GM19193 (cell line): Measurements from ENCODE around the gene OR10G6.

Experiments used
- POLR2A ChIP-seq: IDR thresholded peaks from 4 replicates; pipeline ENCODE4 v1.6.1; 2011; ENCODE audit not compliant: insufficient read depth, insufficient read length; ENCODE audit errors: extremely low read depth

OR10G6 gene, protein sequence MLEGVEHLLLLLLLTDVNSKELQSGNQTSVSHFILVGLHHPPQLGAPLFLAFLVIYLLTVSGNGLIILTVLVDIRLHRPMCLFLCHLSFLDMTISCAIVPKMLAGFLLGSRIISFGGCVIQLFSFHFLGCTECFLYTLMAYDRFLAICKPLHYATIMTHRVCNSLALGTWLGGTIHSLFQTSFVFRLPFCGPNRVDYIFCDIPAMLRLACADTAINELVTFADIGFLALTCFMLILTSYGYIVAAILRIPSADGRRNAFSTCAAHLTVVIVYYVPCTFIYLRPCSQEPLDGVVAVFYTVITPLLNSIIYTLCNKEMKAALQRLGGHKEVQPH

DNA sequence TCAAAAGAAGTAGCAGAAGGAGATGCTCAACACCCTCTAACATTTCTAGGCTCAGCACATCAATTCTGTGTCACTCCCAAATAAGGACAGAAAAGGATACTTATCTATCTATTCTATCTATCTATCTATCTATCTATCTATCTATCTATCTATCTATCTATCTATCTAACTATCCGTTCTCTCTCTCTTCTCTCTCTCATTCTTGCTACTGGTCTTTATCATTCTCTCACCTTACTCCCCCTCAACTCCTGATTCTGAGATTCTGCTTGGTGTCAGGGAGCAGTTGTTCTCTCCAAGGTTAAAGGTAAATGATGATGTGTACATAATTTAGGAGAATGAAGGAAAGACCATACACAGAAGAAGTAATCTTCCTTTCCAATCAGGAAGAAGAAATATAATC, at the start of gene OR10G6:
TSS of gene OR10G6 (minus strand) at position 43 of the 400 bp plus-strand sequence. CDS start at position 43, 0 bp downstream.
- no peak for TF ChIP-seq POLR2A

DNA sequence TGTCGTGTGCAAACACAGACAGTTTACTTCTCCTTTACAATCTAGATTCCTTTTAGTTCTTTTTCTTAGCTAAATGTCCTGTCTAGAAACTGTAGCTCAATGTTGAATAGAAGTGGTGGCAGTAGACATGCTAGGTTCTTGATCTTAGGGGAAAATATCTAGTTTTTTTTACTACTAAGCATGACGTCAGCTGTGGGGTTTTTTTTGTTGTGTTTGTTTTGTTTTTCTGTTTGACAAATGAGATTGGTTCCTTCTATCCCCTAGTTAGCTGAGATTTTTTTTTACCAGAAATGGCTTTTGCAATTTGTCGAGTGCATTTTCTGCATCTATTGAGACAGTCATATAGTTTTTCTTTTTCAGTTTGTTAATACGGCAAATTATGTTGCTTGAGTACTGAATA, 48.5 kb upstream of the OR10G6 start:
- TF ChIP-seq POLR2A: no peak

DNA sequence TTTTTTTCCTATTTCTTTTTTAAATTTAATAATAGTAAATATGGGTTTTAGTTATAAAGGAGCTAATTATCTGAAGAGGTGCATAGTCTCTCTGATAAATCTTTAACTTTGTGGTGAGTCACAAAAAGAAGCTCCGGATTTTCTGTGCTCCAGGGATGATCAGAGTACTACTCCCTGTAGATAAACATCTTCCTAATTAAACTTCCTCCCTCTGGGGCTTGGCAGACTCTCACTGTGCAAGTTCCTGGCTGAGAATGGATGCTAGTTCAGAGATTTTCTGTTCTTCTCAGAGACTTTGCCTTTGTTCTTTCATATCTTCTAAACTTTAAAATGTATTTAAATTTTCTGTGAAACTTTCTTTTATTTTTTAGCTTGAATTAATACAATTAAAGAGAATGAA, 46.3 kb upstream of the OR10G6 start, which contains the start of gene OR10G7:
TSS of gene OR10G7 (minus strand) at position 72 of the 400 bp plus-strand sequence. CDS start 2,324 bp downstream, outside the sequence.
- no peak for TF ChIP-seq POLR2A

DNA sequence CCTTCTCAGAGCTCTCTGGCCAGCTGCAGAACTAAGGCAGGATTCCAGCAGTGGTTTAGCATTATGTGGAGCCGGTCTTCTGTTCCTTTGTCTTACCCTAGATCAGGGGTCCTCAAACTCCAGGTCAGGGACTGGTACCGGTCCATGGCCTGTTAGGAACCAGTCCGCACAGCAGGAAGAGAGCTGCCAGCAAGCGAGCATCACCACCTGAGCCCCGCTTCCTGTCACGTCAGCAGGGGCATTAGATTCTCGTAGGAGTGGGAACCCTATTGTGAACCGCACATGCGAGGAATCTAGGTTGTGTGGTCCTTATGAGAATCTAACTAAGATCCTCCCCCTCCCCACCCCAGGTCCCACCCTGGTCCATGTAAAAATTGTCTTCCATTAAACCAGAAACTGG, 44.6 kb upstream of the OR10G6 start:
- TF ChIP-seq POLR2A: no peak

DNA sequence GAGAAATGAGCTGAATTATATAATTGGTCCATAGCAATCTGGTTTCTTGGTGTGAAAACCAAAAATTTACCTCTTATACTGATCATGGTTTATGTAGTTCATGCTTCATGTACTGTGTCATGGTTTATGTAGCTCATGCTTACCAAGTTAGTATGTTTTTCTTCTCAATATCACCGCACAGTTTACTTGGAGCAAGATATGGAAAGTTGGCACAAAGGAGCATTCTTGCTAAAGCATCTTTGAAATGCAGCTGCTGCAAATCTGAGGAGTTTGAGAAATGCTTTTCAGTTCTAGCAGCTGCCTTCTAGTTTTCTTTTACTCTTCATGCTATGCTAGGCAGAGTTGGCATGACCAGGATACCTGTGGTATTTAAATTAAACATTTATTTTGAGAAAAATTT, 41.7 kb upstream of the OR10G6 start:
- no peak for TF ChIP-seq POLR2A

DNA sequence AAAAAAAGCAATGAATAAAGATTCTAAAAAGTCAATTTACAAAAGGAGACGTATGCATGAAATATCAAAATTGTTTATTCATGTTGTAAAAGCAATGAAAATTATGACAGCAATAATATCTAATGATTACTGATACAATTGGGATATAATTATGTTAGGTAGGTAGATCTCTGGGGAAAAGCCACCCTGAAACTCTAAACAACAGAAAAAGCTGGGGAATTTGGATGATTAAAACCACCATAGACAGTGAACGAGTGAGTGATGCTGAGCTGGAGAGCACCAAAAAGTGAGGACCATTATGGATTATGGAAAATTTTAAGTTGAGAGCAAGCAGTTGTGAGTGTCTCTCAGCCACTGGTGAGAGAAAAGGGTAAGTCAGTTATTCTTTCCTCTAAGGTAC, 31.5 kb upstream of the OR10G6 start, which contains the start of gene OR10G8:
TSS of gene OR10G8 (plus strand) at position 301 of the 400 bp plus-strand sequence. CDS start 2,825 bp downstream, outside the sequence.
- TF ChIP-seq POLR2A: no peak

DNA sequence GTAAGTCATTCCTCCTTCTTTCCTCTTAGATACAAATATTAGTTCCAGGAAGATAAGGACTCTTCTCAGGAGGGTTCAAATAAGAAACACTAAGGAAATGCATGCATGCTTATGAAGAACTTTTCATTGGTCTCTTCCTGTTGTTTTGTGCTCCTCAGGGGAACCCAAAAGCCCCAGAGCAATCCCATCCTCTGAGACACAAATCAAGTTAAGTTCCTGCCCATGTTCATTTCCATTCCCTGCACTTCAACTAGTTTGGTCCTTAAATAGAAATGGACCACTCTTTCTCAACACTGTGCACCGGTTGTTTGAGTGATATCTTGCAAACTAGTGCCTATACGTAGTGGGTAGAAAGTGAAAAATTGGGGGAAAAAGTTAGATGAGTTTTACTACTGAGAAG, 17.7 kb upstream of the OR10G6 start, which contains the start of gene OR10G4:
TSS of gene OR10G4 (plus strand) at position 301 of the 400 bp plus-strand sequence. CDS start 2,578 bp downstream, outside the sequence.
- no peak for TF ChIP-seq POLR2A

DNA sequence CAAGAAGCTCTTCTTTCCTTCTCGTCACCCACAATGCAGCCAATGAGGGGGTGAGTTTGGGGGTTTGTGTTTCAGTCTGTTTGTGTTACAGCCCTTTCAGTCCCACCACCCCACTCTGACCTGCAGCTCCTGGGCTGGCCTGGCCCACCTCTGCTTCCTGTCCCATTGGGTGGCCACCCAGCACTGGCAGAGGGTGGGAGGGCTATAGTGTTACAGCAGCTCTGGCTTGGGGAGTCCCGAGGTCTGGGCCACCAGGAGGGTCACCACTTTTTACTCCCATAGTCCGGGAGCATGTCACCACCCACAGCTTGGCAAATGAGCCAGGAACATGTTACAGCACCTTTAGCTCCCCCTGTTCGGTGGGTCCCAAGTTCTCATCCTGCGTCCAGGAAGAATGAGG, 15.7 kb downstream of the OR10G6 start:
- no peak for TF ChIP-seq POLR2A

DNA sequence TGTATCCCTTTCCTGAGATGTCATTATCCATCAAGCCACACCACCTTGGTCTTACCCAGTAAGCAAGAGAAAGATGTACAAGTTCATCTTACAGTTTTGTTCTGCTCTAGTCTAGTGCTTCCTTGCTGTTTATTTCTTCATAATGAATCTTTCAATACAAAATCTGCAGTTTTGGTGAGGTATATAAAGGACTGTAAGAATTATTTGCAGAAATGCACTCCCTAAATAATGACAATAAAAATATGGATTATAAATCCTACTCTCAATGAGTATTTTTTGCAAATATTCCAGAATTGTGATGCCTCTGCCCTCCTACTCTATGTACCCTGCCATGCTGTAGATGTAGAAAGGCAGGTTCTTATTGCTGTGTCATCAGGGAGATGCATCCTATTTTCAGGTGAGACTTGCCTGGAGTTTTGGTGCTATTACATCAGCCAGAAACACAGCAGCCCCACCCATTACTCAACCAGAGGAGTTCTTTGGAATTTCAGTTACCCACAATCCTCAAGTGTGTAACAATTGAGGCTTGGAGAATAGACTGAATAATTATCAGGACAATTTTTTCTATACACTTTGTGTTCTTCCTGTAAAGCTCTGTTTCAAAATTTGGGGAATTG, 17.1 kb downstream of the OR10G6 start, which contains the start of gene OR10S1:
TSS of gene OR10S1 (minus strand) at position 51 of the 617 bp plus-strand sequence. CDS start 117 bp downstream, outside the sequence.
- no peak for TF ChIP-seq POLR2A

DNA sequence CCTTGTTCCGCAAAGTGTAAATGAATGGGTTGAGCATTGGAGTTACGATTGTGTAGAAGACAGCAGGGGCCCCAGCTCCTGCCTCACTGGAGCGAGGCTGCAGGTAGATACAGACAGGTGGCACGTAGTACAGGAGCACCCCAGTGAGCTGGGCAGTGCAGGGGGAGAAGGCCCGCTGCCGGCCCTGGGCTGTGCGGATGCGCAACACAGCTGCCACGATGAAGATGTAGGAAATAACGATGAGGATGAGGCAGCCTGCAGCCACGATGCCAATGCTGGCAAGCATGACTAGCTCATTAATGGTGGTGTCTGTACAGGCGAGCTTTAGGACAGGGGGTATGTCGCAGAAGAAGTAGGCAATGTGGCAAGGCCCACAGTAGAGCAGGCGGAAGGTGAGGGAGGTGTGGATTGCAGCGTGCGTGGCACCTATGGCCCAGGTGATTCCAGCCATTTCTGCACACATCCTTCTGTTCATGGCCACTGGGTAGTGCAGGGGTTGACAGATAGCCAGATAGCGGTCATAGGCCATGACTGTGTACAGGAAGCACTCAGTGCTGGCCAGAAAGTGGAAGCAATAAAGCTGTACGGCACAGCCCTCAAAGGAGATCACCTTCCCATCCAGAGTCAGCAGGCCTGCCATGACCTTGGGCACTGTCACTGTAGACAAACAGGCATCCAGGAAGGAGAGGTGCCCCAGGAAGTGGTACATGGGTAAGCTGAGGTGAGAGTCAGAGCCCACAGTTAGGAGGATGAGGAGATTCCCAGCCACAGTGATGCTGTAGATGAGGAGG, 18.0 kb downstream of the OR10G6 start:
- TF ChIP-seq POLR2A: no peak

DNA sequence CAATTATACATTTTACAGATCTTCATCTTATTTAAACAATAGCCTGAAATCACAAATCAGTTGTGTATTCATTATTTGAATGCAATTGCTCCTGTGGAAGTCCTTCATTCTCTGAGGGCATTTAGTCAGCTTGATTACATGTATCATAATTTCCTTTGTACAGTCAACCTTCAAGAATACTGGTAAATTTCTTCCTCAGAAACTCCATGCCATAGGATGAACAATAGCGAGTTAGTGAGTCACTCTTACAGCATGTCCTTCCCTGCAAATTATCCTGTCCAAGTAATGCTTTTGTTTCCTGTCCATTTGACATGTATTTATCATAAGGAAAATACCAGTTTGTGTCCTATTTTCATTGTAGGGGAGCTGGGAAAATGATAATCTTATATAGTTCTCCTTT, 21.1 kb downstream of the OR10G6 start:
- no peak for TF ChIP-seq POLR2A

DNA sequence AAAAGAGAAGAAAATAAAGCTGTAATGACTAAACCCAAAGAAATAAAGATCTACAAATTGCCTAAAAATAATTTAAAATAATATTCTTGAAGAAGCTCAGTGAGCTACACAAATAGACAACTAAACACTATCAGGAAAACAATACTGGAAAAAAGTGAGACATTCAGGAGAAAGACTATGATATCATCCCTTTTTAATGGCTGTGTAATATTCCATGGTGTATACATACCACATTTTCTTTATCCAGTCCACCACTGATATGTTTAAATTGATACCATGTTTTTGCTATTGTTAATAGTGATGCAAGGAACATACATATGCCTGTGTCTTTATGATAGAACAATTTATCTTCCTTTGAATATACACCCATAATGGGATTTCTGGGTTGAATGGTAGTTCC, 38.2 kb downstream of the OR10G6 start:
- no peak for TF ChIP-seq POLR2A

DNA sequence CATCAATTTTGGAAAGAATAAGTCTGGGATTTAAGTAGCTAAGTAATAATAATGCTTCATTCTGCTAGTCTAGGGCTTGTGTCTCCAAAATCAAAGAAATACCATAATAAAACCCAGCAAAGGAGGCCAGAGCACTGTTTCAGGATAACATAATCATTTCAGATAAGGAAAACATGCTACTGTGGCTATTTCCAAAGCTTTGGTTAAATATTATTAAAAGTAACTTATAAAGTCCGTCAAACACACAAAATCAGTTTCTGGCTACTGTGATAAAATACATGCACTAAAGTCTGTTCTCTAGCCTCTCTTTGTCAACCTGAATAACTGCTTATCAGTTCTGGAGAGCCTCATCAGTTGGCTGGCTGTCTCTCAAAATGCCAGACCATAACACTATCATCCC, 49.8 kb downstream of the OR10G6 start:
- TF ChIP-seq POLR2A: no peak
